ENCODE measurements around the gene LNX2.

LNX2 gene

DNA sequence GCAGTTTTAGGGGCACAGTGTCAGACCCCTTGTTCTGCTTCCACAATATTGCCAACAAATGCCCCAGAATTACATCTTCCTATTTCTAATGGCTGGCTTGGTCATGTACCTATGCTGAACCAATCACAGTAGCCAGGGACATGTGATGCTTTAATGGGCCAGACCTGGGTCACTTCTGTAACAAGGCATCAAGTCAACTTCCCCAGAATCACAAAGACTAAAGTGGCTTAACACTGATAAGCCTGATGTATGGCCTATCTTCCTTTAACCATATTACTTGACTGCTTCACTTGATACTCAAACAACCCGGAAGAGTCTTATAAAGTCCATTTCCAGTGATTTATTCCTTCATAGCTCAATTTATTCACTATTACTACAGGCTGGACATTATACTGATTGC, 19.6 kb downstream of the LNX2 start:
- TF ChIP-seq, protein P1, sequence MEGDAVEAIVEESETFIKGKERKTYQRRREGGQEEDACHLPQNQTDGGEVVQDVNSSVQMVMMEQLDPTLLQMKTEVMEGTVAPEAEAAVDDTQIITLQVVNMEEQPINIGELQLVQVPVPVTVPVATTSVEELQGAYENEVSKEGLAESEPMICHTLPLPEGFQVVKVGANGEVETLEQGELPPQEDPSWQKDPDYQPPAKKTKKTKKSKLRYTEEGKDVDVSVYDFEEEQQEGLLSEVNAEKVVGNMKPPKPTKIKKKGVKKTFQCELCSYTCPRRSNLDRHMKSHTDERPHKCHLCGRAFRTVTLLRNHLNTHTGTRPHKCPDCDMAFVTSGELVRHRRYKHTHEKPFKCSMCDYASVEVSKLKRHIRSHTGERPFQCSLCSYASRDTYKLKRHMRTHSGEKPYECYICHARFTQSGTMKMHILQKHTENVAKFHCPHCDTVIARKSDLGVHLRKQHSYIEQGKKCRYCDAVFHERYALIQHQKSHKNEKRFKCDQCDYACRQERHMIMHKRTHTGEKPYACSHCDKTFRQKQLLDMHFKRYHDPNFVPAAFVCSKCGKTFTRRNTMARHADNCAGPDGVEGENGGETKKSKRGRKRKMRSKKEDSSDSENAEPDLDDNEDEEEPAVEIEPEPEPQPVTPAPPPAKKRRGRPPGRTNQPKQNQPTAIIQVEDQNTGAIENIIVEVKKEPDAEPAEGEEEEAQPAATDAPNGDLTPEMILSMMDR (IDR thresholded peaks at IDR 0.05): no peak
- DNase-seq (ENCODE audit: low spot score): no peak
- Histone ChIP-seq H3K27ac (no peak overlapping the region), H3K4me3 (no peak overlapping the region)

DNA sequence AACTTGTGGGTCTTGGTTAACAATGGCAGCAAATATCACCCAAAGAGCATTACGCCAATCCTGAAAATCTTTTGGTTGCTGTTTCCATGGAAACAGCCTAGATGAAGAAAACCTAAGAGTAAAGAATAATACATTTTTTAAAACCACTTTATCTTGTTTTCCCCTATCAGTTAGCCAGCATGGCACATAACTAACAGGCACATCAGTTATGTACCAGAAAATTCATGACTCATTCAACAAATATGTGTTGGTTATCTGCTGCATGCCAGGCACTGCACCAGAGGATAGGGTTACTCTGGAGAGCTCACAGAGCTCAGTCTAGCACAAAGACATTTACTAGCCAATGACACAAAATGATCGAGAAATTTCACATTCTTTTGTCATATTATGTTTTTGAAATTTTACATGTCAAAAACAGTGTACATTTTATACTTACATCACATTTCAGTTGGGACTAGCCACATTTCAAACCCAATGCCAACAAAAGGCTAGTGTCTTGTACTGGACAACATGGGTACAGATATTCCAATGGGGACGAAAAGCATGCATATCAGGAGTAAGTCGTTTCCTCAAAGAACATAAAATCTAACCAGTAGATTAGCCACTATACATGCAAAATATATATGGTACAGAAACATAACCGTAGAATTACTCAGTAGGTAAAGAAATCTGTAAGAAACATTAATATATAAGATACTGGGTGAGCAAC, 20.3 kb downstream of the LNX2 start:
- no peak for DNase-seq (ENCODE audit: low spot score)
- H3K27ac ChIP-seq: no peak overlapping the region
- TF ChIP-seq, protein P1 (IDR thresholded peaks at IDR 0.05): no peak
- H3K4me3 ChIP-seq: no peak overlapping the region

DNA sequence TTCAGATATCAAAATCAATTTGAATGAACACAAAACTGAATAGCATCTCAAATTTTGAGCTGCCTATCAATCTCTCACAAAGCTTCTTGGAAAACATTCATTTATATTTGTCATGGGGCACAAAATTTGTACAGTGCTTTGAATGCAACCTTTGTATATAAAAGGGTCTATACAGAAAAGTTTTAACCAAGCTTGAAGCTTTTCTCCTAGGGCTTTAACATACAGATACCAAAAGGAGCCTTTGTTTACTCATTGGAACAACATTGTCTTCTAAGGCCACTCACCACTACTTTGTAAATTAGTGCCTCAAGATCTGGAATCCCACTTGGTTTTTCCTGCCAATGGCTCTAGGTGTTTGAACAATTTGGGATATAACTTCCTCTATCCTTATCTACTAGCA, 21.2 kb downstream of the LNX2 start:
- TF ChIP-seq, protein P1 (IDR thresholded peaks at IDR 0.05): no peak
- no peak for DNase-seq (ENCODE audit: low spot score)
- no peak overlapping the region for H3K4me3 ChIP-seq
- H3K27ac ChIP-seq: no peak overlapping the region

DNA sequence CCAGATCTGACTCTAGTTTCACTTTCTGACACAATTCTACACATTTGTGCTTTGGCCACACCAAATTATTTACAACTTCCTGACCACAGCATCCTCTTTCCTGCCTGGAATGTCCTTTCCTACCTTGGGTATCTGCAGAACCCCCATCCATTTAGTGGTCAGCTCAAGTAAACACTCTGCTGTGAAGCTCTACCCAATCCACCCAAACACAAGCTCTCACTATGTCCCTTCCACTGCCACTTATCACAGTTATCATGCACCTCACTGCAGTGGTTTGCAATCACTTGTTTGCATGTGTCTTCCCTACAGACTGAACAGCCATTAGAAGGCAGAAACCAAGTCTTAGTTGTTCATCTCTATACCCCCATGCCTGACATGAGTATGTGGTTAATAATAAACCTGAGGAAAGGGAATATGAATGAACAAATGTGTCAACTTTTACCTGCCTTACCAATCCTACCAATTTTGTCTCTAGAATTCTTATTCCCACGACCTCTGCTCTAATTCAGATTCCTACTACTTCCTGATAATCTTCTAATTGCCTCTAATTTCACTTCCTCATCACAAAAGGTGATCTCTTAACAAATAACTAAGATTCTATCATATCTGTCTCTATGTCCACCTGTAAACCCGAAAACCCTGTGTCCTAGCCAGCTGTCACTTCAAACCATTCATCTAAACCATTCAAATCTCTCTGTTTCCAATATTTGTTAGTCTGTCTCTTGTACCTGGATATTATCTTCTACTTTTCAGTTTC, 25.1 kb downstream of the LNX2 start:
- DNase-seq (ENCODE audit: low spot score): no peak
- H3K27ac ChIP-seq: no peak overlapping the region
- H3K4me3 ChIP-seq: no peak overlapping the region
- TF ChIP-seq, protein P1 (IDR thresholded peaks at IDR 0.05): no peak

DNA sequence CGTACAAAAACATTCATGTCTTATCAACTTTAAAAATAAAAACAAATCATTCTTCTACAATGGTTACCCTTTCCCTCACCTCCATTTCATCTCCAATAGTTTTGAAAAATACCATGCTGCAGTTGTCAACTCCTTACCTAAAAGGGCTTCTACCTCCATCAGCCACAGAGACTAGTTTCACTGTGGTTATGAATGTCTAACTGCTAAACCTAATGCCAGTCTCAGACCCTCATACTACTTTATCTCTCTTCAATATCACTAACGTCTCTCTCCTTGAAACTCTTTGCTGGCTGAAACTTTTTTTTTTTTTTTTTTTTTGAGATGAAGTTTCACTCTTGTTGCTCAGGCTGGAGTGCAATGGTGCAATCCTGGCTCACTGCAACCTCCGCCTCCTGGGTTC, 27.1 kb downstream of the LNX2 start:
- DNase-seq (ENCODE audit: low spot score): no peak
- no peak overlapping the region for H3K4me3 ChIP-seq
- no peak overlapping the region for H3K27ac ChIP-seq
- TF ChIP-seq, protein P1 (IDR thresholded peaks at IDR 0.05): no peak

DNA sequence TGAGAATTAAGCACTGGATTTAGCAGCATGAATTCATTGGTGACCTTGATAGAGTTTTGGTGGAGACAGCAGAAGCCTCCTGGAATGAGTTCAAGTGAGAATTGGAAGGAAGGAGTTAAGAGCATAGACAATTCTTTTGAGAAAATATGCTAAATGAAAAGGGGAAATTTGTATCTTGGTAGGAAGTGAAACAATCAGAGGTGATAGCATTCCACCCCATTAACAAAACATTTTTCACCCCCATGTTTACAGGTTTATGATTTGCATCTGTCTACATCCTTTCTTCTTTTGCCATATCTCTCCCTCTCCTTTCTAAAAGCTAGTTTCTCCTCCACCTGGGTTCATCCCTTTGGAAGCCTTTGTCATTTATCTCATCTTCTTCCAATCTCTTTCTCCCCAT, 27.5 kb downstream of the LNX2 start:
- TF ChIP-seq, protein P1 (IDR thresholded peaks at IDR 0.05): no peak
- H3K4me3 ChIP-seq: no peak overlapping the region
- H3K27ac ChIP-seq: no peak overlapping the region
- DNase-seq (ENCODE audit: low spot score): no peak

DNA sequence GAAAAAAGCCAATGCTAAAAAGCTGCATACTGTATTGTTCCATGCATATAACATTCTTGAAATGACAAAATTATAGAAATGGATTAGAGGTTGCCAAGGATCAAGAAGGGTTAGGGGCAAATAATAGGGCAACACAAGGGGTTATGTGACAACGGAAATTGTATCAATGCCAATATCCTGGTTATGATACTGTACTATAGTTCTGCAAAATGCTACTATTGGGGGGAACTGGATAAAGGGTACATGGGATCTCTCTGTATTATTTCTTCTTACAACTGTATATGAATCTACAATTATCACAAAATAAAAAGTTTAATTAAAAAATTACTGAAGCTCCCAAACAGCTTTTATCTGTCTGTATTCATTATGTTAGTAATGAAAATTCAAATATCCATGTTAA, 31.9 kb downstream of the LNX2 start:
- H3K27ac ChIP-seq: no peak overlapping the region
- H3K4me3 ChIP-seq: no peak overlapping the region
- TF ChIP-seq, protein P1 (IDR thresholded peaks at IDR 0.05): no peak
- DNase-seq (ENCODE audit: low spot score): no peak

Measured in coronary artery (tissue), 2 donors.